ENCODE data around the gene ARSJ. TPM values are rescaled to one million over a fixed set of nuclear protein-coding genes. Genes with fewer than 3 reads are reported as not detected.

The ARSJ gene
- total and polyA plus RNA-seq, 2 of the 8 experiments (the other 6 are each of a cell fraction or from before 2014, with no cell fraction given): 1.4 to 6.3 TPM

Other genes starting within 250 kb of the ARSJ start
- gene CAMK2D, start 217.9 kb downstream of the ARSJ start, total RNA-seq (2021; fragmentation: NEBNext Ultra II Directional; extraction: Animal tissue kit (Norgen Biotek cat#: 25700)): 7.0 and 9.2 TPM in 2 replicates
- 2.4 and 3.2 TPM in 2 replicates for gene CAMK2D, start 217.9 kb downstream of the ARSJ start, polyA plus RNA-seq (2011; rRNA removed)

All from H1 (cell line).